ENCODE results near the gene GPR37.

GRCh38 chr7:124747072-124747471 is 18.5 kb downstream of the GPR37 start:
- TF ChIP-seq CTCF (conservative IDR thresholded peaks at IDR 0.05) (no peak), EZH2 (IDR thresholded peaks at IDR 0.05; ENCODE audit: low read depth) (no peak)

Data from PC-9 (cell line).